Measurements from ENCODE around the gene SLC26A11. TPM values are rescaled to one million over a fixed set of nuclear protein-coding genes. Genes with fewer than 3 reads are reported as not detected.
"Not testable (repeated sequence)": the region's sequence is repeated elsewhere in the genome, so short reads cannot be mapped to it uniquely, and the experiment has no call there.

SLC26A11 gene
- total RNA-seq, 2 experiments from 2014 or later: 4.9 to 7.1 TPM

- CTCF ChIA-PET: no interaction called here
- POLR2A ChIA-PET: no interaction called here
Measured at GRCh38 chr17:80228477-80228876, 8.2 kb downstream of the SLC26A11 start.

GRCh38 chr17:80229011-80229410, 8.8 kb downstream of the SLC26A11 start:
- ChIA-PET CTCF (no interaction called here), POLR2A (no interaction called here)

DNA sequence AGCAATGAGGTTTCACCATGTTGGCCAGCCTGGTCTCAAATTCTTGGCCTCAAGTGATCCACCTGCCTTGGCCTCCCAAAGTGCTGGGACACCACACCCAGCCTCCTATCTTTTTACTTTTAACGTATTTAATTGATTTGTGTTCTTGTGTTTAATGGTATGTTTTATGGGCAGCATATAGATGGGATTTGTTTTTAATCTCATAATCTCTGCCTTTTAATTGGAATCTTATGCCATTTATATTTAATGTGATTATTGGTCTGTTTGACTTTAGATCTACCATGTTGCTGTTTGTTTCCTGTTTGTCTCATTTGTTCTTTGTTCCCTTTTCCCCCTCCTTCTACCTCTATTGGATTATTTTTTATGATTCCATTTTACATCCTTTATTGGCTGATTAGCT, 12.2 kb downstream of the SLC26A11 start:
- ChIA-PET POLR2A (no interaction called here), CTCF (no interaction called here)

DNA sequence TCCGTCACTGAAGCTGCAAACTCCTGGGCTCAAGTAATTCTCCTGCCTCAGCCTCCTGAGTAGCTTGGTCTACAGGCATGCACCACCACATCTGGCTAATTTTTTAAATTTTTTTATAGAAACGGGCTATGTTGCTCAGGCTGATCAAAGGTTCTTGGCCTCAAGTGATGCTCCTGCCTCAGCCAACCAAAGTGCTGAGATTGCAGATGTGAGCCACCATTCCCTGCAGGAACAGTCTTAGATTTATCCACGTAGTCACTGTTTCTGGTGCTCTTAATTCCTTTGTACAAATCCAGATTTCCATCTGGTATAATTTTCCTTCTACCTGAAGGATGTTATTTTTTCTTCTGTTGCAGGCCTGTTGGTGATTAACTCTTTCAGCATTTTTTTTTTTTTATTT, 13.0 kb downstream of the SLC26A11 start:
- ChIA-PET POLR2A (no interaction called here), CTCF (no interaction called here)

DNA sequence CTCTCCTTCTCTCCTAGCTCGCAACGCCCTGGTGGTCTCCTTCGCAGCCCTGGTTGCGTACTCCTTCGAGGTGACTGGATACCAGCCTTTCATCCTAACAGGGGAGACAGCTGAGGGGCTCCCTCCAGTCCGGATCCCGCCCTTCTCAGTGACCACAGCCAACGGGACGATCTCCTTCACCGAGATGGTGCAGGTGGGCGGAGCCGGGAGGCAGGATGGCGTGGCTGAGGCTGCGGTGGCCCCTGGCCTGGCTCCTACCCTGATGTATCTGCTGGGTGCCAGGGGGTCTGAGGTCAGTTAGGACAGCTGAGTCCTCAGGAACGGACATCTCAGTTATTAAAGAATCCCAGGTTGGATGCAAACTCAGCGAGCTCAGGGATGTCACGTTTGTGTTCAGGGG, 16.7 kb downstream of the SLC26A11 start:
- CTCF ChIA-PET: interaction anchor here (1.0 kb wide), 1 partner anchor 135 kb away, joined by 3 read pairs; the partner anchor contains the start of gene GAA
- POLR2A ChIA-PET: no interaction called here

GRCh38 chr17:80237386-80237785, 17.2 kb downstream of the SLC26A11 start:
- CTCF ChIA-PET: interaction anchor here (1.0 kb wide), 1 partner anchor 136 kb away, joined by 3 read pairs; the partner anchor contains the start of gene GAA
- POLR2A ChIA-PET: no interaction called here

DNA sequence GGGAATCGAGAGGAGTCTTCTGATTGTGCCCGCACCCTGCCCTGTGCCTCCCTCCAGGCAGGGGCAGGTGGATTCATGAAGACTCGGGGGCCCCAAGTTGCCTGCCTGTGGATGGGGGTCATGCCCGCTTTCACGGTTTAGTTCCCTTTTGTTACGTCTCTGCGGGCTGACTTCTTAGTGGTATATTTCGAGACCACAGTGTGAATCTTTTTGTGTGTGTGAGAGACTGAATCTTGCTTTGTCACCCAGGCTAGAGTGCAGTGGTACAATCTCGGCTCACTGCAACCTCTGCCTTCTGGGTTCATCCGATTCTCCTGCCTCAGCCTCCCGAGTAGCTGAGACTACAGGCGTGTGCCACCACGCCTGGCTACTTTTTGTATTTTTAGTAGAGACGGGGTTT, 22.3 kb downstream of the SLC26A11 start:
- ChIA-PET CTCF (no interaction called here), POLR2A (no interaction called here)

GRCh38 chr17:80243526-80244433, 23.6 kb downstream of the SLC26A11 start:
- ChIA-PET POLR2A (interaction anchor here (0.6 kb wide), 1 partner anchor 23 kb away, joined by 3 read pairs; no protein-coding TSS in a partner anchor), CTCF (no interaction called here)

DNA sequence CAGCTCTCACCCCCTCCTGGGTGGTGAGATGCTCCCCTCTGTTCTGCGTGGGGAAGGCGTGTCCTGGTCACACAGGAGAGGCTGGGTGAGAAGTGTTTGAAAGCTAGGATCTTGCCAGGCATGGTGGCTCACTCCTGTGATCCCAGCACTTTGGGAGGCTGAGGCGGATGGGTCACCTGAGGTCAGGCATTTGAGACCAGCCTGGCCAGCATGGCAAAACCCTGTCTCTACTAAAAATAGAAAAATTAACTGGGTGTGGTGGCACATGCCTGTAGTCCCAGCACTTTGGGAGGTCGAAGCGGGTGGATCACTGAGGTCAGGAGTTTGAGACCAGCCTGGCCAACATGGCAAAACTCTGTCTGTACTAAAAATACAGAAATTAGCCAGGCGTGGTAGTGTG, 24.2 kb downstream of the SLC26A11 start:
- CTCF ChIA-PET: not testable (repeated sequence)
- POLR2A ChIA-PET: interaction anchor here (0.6 kb wide), 1 partner anchor 98 kb away, joined by 4 read pairs; no protein-coding TSS in a partner anchor

DNA sequence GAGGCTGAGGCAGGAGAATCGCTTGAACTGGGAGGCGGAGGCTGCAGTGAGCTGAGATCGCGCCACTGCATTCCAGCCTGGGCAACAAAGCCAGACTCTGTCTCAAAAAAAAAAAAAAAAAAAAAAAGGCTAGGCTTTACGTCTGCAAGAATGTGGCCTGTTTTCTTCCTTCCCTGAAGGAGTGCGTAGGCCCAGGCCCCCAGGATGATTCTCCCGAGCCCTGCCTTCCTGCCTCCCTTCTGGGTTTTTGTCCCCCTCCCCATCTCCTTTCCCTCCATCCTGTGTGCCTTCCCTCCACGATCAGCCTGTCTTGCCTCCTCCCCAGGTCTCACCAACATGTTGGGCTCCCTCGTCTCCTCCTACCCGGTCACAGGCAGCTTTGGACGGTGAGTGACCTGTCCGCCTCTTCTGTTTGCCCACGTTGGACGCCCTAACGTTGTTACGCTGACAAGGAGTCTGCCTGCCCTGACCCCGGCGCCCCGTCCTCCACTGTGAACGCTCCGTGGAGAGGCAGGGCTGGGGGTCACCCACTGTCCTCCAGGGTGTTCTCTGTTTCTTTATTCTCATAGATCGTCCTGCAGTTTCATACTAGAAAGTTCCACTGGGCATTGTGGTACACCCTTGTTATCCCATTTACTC, 24.8 kb downstream of the SLC26A11 start:
- ChIA-PET CTCF (no interaction called here), POLR2A (interaction anchor here (0.6 kb wide), 1 partner anchor 99 kb away, joined by 4 read pairs; no protein-coding TSS in a partner anchor)

- ChIA-PET POLR2A (no interaction called here), CTCF (no interaction called here)
Measured at GRCh38 chr17:80245566-80246265, 25.5 kb downstream of the SLC26A11 start.

DNA sequence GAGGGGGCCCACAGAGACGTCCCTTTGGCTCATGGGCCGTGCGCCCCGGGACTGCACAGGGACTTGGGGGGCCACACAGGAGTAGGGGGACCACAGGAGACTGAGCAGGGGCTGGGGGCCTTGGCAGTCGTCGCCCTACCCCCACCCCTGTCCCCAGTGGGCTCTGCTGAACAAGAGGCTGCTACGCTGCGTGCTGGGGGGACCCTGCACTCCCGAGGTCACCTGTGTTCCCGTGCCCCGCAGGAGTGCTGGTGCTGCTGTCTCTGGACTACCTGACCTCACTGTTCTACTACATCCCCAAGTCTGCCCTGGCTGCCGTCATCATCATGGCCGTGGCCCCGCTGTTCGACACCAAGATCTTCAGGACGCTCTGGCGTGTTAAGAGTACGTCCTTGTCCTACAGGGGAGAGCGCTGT, 26.0 kb downstream of the SLC26A11 start:
- POLR2A ChIA-PET: no interaction called here
- CTCF ChIA-PET: no interaction called here

- ChIA-PET POLR2A (no interaction called here), CTCF (no interaction called here)
Measured at GRCh38 chr17:80246726-80247125, 26.5 kb downstream of the SLC26A11 start.

DNA sequence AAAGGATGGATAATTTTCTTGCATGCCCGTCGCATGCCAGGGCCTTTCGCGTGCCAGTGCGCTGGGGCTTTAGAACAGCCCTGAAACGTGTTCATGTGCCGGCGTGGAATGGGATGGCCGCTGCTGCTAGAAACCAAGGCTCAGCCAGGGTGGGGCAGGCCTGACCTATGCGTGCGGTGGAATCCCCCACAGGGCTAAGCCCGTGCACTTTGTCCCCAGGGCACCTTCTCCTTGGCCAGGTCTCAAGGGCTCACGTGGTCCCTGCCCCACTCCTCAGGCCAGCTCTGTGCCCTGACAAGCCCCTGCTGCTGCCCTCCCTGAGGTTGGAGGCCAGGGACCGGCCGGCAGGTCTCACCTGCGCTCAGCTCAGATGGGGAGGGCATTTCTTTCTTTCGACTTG, 27.3 kb downstream of the SLC26A11 start:
- ChIA-PET POLR2A (no interaction called here), CTCF (no interaction called here)

DNA sequence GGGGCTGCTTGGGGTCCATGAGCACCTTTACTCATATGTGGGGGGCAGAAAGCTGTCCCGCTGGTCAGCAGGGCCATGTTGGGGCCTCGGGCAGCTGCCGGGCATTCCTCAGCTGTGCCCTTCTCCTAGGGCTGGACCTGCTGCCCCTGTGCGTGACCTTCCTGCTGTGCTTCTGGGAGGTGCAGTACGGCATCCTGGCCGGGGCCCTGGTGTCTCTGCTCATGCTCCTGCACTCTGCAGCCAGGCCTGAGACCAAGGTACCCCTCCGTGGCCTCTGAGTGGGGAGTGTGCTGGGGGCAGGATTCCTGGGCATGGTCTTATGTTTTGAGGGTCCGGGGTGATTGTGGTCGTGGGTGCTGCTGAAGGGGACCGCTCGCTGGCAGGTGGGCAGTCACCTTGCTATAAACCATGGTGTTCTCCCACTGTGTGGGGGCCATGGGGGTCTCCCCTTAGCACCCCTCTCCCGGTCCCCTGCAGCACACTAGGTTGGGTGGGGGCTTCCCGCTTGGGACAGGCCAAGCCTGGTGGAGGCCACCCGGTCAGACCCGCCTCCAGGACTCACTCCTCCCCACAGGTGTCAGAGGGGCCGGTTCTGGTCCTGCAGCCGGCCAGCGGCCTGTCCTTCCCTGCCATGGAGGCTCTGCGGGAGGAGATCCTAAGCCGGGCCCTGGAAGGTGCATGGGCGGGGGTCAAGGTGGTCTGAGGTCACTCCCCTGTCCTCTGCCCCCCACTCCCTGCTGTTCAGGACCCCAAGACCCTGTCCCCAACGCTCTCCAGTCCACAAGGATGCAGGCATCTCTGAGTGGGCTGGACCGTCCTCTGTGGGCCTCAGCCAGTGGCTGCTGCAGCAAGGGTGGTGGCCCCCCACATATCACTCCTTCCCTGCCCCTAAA, 28.0 kb downstream of the SLC26A11 start:
- ChIA-PET POLR2A (interaction anchor here (1.0 kb wide), 1 partner anchor 18 kb away, joined by 5 read pairs; no protein-coding TSS in a partner anchor), CTCF (no interaction called here)

- ChIA-PET POLR2A (interaction anchor here (1.0 kb wide), 1 partner anchor 17 kb away, joined by 5 read pairs; no protein-coding TSS in a partner anchor), CTCF (no interaction called here)
Measured at GRCh38 chr17:80248894-80249710, 28.9 kb downstream of the SLC26A11 start.

- ChIA-PET POLR2A (interaction anchor here (0.6 kb wide), 1 partner anchor 13 kb away, joined by 3 read pairs; no protein-coding TSS in a partner anchor), CTCF (interaction anchor here (1.0 to 4.7 kb wide), 3 partner anchors 49 to 106 kb away, joined by 3 to 29 read pairs (median 4); no protein-coding TSS in a partner anchor)
Measured at GRCh38 chr17:80251966-80252365, 31.7 kb downstream of the SLC26A11 start.

GRCh38 chr17:80252871-80253270, 32.6 kb downstream of the SLC26A11 start:
- CTCF ChIA-PET: interaction anchor here (0.8 to 4.7 kb wide), 6 partner anchors 11 to 170 kb away, joined by 3 to 29 read pairs (median 4); no protein-coding TSS in a partner anchor
- POLR2A ChIA-PET: no interaction called here

All from activated CD8-positive, alpha-beta memory T cell treated with anti-CD3 and anti-CD28 coated beads for 36 hours (primary cell).